ENCODE data around the gene PCSK7. TPM values are rescaled to one million over a fixed set of nuclear protein-coding genes. Genes with fewer than 3 reads are reported as not detected.

Gene PCSK7
- total RNA-seq, 1 experiment from 2014 or later, result 33.7 TPM

GRCh38 chr11:117199053-117199915 lies 32.6 kb downstream of the PCSK7 start, which contains the start of gene TAGLN:
Gene TAGLN, plus strand, starts transcription at chr11:117199370. Its CDS starts 3,644 bp downstream, at chr11:117203014.
- peak; percentile 81 for DNase-seq (ENCODE audit: low read depth)

- DNase-seq (ENCODE audit: low read depth), result no peak
Measured at GRCh38 chr11:117198613-117199012, 33.3 kb downstream of the PCSK7 start.

DNA sequence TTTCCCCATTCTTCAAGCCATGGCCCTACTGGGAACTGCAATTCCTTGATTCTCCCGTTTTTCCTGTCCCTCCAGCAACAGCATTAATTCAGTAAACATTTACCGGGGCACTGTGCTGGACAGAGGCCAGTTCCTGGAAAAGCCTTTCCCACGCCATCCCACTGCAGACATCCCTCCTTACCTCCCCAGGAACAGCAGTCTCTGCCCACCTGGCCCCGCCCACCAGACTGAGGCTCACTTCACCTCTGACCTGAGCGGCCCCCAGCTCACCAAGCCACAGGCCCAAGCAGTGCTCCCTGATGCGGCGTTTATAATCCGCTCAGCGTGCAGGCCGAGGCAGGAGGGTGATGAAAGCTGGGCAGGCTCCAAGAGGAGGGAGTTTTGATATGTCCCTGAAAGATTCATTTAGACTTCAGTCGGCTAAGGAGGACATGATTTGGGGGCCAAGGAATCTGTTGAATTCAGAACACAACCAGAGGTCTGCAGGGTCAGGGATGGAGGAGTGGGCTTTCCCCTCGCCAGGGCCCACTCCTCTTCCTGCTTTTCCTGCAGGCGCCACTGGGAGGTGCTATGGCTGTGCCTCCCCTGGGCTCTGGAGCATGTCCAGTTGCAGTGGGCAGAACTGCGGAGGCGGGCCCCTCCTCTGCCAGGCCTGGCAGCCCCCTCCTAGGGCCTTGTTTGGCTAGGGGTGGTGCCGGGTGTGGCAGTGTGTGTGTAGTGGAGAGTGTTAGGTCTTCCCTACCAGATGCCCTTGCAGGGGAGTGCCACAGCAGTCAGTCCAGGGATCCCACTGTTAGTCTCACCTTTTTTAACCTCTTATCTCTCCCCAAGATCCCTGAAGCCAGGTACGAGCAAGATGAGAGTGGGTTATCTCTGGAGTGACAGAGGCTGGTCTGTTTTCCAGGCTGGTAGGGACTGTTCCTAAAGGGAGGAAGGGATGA lies 34.1 kb downstream of the PCSK7 start:
- DNase-seq (ENCODE audit: low read depth), result peak; percentile 28

GRCh38 chr11:117197006-117197405 lies 34.9 kb downstream of the PCSK7 start:
- no peak for DNase-seq (ENCODE audit: low read depth)

GRCh38 chr11:117195761-117196160 lies 36.1 kb downstream of the PCSK7 start:
- DNase-seq (ENCODE audit: low read depth), result no peak

DNA sequence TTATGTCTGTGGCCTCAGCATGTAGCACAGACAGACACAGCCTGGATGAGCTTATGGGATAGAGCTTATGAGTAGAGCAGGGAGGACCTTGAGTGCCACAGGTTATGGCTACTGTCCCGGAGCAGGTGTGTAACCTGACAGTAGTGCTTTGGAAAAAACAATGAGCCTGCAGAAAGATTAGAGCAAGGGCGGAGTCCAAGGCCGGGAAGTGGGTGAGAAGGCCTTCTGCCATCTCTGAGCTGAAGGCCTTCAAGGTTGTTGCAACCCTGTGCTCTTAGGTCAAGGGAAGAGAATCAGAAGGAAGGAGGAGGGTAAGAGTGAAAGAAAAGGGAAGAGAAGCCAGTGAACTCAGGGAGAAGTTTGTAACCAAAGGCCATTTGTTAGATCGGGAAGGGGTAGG lies 36.6 kb downstream of the PCSK7 start:
- no peak for DNase-seq (ENCODE audit: low read depth)

GRCh38 chr11:117194267-117194666 lies 37.6 kb downstream of the PCSK7 start:
- DNase-seq (ENCODE audit: low read depth), result no peak

GRCh38 chr11:117193130-117194020 lies 38.5 kb downstream of the PCSK7 start:
- no peak for DNase-seq (ENCODE audit: low read depth)

DNA sequence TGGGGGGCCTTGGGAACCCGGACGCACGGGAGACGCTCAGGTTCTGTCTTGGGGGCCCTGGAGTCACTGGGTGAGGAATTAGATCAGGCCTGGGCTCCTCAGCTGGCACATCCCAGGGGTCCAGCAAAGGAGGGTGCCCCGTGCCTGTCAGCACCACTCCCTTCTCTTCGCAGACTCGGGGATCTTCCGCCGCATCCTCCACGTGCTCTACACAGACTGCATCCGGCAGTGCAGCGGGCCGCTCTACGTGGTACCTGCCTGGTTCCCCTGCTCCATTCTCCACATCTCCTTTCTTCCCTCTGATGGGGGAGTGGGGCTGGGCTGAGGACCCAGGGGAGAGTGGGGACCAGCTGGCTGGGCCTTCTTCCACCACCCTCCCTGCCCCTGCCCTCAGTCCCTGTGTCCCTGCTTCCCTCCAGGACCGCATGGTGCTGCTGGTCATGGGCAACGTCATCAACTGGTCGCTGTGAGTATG lies 39.4 kb downstream of the PCSK7 start:
- DNase-seq (ENCODE audit: low read depth), result no peak

- no peak for DNase-seq (ENCODE audit: low read depth)
Measured at GRCh38 chr11:117191680-117192400, 40.0 kb downstream of the PCSK7 start.

GRCh38 chr11:117189941-117190544 lies 41.8 kb downstream of the PCSK7 start:
- DNase-seq (ENCODE audit: low read depth), result no peak

DNA sequence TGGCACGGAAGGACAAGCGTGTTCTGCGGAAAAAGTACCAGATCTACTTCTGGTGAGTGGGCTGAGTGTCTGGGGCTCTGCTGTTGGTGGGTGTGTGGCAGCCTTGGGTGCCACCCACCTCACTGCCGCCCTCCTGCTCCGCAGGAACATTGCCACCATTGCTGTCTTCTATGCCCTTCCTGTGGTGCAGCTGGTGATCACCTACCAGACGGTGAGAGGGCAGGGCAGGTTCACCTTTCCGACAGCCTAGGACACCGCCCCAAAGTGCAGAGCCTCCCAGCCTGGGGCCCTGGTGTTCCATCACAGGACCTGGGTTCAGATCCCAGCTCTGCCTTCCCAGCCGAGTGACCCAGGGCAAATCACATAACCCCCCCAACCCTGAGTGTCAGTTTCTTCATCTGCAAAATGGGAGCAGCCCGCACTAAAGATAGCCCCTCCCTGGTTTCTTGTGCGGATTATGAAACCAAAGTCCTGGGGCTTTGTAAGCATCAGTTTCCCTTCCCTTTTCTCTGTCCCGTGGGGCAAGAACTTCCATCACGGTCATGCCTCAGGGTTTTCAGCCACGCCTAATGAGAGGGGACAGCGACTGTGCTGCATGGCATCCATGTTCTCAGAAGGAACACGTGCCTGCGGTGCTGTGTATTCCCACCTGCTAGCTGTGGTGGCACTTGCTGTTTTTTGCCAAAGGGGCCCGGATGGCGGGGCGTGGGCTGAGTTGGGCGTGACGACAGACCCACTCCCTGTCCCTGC lies 42.5 kb downstream of the PCSK7 start:
- no peak for DNase-seq (ENCODE audit: low read depth)

DNA sequence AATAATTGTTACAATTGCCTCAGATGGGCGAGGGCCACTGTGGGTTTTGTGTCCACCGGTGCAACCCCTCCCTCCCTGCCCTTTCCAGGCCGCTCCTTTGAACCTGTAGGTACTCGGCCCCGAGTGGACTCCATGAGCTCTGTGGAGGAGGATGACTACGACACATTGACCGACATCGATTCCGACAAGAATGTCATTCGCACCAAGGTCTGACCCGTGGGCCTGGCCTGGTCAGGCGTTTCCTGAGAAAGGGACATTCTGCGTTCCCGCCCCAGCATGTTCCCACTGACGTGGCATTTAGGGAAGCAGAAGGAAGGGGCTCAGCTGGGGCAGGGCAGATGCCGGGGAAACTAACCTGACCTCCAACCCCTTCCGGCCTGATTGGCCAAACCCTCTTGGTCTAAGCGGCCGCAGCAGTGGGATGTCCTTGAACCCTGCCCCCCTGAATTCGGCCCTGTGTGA lies 43.2 kb downstream of the PCSK7 start:
- DNase-seq (ENCODE audit: low read depth), result no peak

- no peak for DNase-seq (ENCODE audit: low read depth)
Measured at GRCh38 chr11:117187799-117188481, 43.9 kb downstream of the PCSK7 start.

DNA sequence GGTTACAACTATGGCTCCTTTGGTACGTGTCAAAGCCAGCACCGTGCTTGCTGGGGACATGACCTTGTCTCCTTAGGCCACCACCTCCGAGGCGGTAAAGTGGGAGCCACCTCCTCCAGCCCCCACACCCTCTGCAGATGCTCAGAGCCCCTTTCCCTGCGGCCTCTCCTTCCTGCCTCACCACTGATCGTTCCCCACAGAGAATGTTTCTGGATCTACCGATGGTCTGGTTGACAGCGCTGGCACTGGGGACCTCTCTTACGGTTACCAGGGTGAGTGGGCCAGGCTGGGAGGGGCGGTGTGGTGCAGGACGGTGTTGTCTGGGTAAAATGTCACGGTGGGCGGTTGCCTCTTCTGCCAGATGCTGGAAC lies 44.5 kb downstream of the PCSK7 start:
- DNase-seq (ENCODE audit: low read depth), result no peak

- DNase-seq (ENCODE audit: low read depth), result no peak
Measured at GRCh38 chr11:117187007-117187406, 44.9 kb downstream of the PCSK7 start.

- no peak for DNase-seq (ENCODE audit: low read depth)
Measured at GRCh38 chr11:117186431-117186761, 45.5 kb downstream of the PCSK7 start.

DNA sequence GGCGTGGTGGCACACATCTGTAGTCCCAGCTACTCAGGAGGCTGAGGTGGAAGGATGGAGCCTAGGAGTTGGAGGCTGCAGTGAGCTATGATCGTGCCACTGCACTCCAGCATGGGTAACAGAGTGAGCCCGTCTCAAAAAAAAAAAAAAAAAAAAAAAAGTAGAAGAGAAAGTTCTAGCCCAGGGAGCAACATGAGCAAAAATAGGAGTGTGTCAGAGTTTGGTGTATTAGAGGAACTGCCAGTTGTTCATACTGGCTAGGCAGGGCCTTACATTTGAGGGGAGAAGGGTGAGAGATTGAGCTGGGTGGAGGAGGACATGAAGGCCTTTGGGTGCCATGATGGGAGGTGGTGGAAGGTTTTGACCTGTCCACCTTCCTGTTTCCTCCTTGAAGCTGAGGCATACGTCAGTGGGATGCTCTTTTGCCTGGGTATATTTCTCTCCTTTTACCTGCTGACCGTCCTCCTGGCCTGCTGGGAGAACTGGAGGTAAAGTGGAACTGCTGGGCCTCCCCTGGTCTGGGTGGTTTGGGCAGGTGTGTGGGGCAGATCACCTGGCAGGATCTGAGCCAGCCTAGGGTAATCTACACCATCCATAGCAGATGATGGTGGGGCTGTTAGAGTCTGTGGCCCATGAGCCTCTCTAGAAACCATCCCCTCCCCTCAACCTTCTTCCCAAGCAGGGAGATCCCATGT lies 46.0 kb downstream of the PCSK7 start:
- DNase-seq (ENCODE audit: low read depth), result no peak

All from Daoy (cell line).